ENCODE data around the gene TRMT2A.

- TF ChIP-seq EP300 (IDR thresholded peaks at IDR 0.05; ENCODE audit: borderline replicate concordance) (no peak), TAF1 (IDR thresholded peaks at IDR 0.05; ENCODE audit: low read depth) (no peak), RAD21 (IDR thresholded peaks at IDR 0.05; ENCODE audit: low read depth) (no peak), REST (IDR thresholded peaks at IDR 0.05; ENCODE audit: low read depth) (no peak), MAX (IDR thresholded peaks at IDR 0.05) (no peak)
These were observed 30.9 kb downstream of the TRMT2A start for GRCh38 chr22:20086101-20086599.

All from Ishikawa (cell line).